GM21367 (cell line): ENCODE results near the gene LMX1B.

Experiments used
- ATAC-seq: cut with Tn5 transposase; IDR thresholded peaks from one replicate; pipeline ENCODE4 v1.9.1; 2021; ENCODE audit not compliant: unreplicated experiment

The LMX1B gene

GRCh38 chr9:126674365-126675146 is 60.8 kb downstream of the LMX1B start:
- ATAC-seq, result no peak

- ATAC-seq, result no peak
Observed at GRCh38 chr9:126675147-126675467, 61.4 kb downstream of the LMX1B start.

GRCh38 chr9:126676102-126676684 is 62.5 kb downstream of the LMX1B start:
- ATAC-seq, result no peak

GRCh38 chr9:126676685-126677143 is 63.0 kb downstream of the LMX1B start:
- no peak for ATAC-seq

GRCh38 chr9:126677188-126678084 is 63.7 kb downstream of the LMX1B start:
- no peak for ATAC-seq

GRCh38 chr9:126678989-126679388 is 65.3 kb downstream of the LMX1B start:
- ATAC-seq, result no peak

GRCh38 chr9:126681336-126681735 is 67.6 kb downstream of the LMX1B start:
- ATAC-seq, result no peak

GRCh38 chr9:126682113-126682810 is 68.5 kb downstream of the LMX1B start:
- ATAC-seq, result no peak

- no peak for ATAC-seq
Observed at GRCh38 chr9:126682928-126683697, 69.4 kb downstream of the LMX1B start.

- ATAC-seq, result no peak
Observed at GRCh38 chr9:126683698-126684044, 69.9 kb downstream of the LMX1B start.

- ATAC-seq, result no peak
Observed at GRCh38 chr9:126684345-126684744, 70.6 kb downstream of the LMX1B start.

GRCh38 chr9:126684965-126685465 is 71.3 kb downstream of the LMX1B start:
- ATAC-seq, result no peak

GRCh38 chr9:126687930-126688461 is 74.3 kb downstream of the LMX1B start:
- no peak for ATAC-seq

- no peak for ATAC-seq
Observed at GRCh38 chr9:126688617-126689016, 74.9 kb downstream of the LMX1B start.

GRCh38 chr9:126689027-126689825 is 75.5 kb downstream of the LMX1B start:
- ATAC-seq, result no peak

GRCh38 chr9:126690431-126691051 is 76.8 kb downstream of the LMX1B start:
- no peak for ATAC-seq

GRCh38 chr9:126692041-126692758 is 78.5 kb downstream of the LMX1B start:
- no peak for ATAC-seq

GRCh38 chr9:126692759-126693427 is 79.2 kb downstream of the LMX1B start:
- ATAC-seq, result no peak
